ENCODE measurements around the gene PRR5L.

The PRR5L gene

GRCh38 chr11:36328966-36329673, 33.0 kb downstream of the PRR5L start:
- no peak for DNase-seq

GRCh38 chr11:36330411-36330810, 34.3 kb downstream of the PRR5L start:
- no peak for DNase-seq

GRCh38 chr11:36333468-36333867, 37.4 kb downstream of the PRR5L start:
- no peak for DNase-seq

GRCh38 chr11:36333897-36334296, 37.8 kb downstream of the PRR5L start:
- DNase-seq = no peak

- DNase-seq = no peak
Measured at GRCh38 chr11:36339888-36340287, 43.8 kb downstream of the PRR5L start.

GRCh38 chr11:36340897-36341296, 44.8 kb downstream of the PRR5L start:
- DNase-seq = no peak

GRCh38 chr11:36341915-36342314, 45.8 kb downstream of the PRR5L start:
- DNase-seq = no peak

- no peak for DNase-seq
Measured at GRCh38 chr11:36342327-36342726, 46.2 kb downstream of the PRR5L start.

GRCh38 chr11:36343436-36343835, 47.3 kb downstream of the PRR5L start:
- DNase-seq = no peak

- no peak for DNase-seq
Measured at GRCh38 chr11:36345084-36345511, 49.0 kb downstream of the PRR5L start.

- DNase-seq = no peak
Measured at GRCh38 chr11:36345535-36346141, 49.5 kb downstream of the PRR5L start.

- no peak for DNase-seq
Measured at GRCh38 chr11:36346562-36347383, 50.7 kb downstream of the PRR5L start.

- no peak for DNase-seq
Measured at GRCh38 chr11:36347384-36347906, 51.4 kb downstream of the PRR5L start.

GRCh38 chr11:36349351-36350136, 53.5 kb downstream of the PRR5L start:
- DNase-seq = no peak

GRCh38 chr11:36350137-36350513, 54.0 kb downstream of the PRR5L start:
- DNase-seq = peak in 1 of 2 donors; percentile 26

- DNase-seq = peak; percentile 43 to 51
Measured at GRCh38 chr11:36352922-36353321, 56.8 kb downstream of the PRR5L start.

- DNase-seq = no peak
Measured at GRCh38 chr11:36354221-36355003, 58.3 kb downstream of the PRR5L start.

- no peak for DNase-seq
Measured at GRCh38 chr11:36356201-36356600, 60.1 kb downstream of the PRR5L start.

GRCh38 chr11:36357831-36358230, 61.7 kb downstream of the PRR5L start:
- DNase-seq = no peak

GRCh38 chr11:36358436-36358835, 62.3 kb downstream of the PRR5L start:
- DNase-seq = no peak

- DNase-seq = no peak
Measured at GRCh38 chr11:36360318-36360717, 64.2 kb downstream of the PRR5L start.

- no peak for DNase-seq
Measured at GRCh38 chr11:36360826-36361415, 64.8 kb downstream of the PRR5L start.

All from activated CD4-positive, alpha-beta T cell treated with anti-CD3 and anti-CD28 coated beads for 4 hours (primary cell).